GM18511 (cell line): ENCODE measurements around the gene LDLRAD2.
A peak's percentile ranks its signal among the peaks of the same experiment; 100 is the strongest.

Source experiments
- ATAC-seq: cut with Tn5 transposase; IDR thresholded peaks from one replicate; pipeline ENCODE4 v1.9.1; 2021; ENCODE audit warnings: mild to moderate bottlenecking, moderate library complexity; ENCODE audit not compliant: unreplicated experiment

Gene LDLRAD2

DNA sequence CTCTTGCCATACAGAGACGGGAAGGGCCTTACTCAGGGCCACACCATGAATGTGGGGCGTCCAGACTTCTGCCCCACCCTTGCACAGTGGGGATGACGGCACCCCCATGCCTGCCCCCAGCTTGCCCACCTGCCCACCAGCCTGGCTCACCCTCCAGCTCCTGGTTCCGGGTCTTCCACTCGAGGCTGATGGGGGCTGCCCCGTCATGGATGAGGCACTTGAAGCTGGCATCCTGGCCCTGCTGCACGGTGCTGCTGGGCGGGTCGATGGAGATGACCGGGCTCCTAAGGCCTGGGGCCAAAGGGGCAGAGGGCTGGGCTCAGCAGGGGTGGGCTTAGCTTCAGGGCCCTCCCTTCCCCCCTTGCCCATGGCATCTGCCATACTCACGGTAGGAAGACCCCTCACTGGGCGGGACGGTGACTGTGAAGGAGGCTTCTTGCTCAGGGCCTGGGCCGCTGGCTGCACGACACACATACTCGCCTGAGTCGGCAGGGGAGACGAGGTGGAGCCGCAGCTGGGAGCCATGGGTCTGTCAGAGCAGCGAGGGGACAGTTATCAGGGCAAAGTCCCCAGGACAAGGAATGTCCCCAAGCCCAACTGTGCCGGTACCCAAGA, 29.9 kb downstream of the LDLRAD2 start:
- ATAC-seq: no peak

DNA sequence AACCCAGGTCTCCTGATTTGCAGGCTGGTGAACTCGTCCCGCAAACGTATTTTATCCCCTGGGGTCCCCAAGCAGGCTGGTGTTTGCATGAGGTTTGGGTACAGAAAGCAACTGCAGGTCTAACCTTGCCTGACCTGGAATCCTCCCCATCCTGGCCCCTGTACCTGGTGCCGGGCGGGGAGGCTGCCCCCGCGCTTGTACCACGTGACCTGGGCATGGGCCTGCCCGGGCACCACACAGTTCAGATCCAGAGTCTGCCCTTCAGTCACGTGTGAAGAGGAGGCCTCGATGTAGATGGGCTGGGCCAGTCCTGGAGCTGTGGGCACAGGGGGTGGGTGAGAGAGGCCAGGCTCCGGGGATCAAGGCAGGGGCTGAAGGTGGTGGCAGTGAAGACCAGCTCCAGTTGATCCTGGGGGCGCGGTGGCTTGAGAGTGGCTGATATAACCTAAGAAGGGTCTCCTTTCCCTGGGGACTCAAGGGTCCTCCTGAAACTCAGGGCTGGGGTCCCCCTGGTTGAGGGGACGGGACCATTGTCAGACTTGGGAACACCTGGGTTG, 30.6 kb downstream of the LDLRAD2 start:
- no peak for ATAC-seq

DNA sequence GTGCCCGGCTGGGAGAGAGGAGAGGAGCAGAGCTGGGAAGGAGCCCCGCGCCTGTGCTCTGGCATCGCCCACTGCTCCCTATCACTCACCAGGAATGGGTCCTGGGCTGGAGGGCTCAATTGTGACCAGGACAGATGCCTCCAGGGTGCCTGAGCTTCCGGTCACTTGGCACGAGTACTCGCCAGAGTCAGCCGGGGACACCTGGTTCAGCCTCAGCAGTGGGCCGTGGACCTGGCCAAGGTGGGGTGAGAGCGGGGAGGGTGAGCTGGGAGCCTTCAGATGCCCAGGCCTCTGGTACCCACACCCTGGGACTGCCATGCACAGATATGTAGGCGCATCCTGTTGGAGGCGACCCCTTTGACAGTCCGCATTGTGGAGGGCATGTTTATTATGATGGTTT, 31.1 kb downstream of the LDLRAD2 start:
- ATAC-seq: no peak

DNA sequence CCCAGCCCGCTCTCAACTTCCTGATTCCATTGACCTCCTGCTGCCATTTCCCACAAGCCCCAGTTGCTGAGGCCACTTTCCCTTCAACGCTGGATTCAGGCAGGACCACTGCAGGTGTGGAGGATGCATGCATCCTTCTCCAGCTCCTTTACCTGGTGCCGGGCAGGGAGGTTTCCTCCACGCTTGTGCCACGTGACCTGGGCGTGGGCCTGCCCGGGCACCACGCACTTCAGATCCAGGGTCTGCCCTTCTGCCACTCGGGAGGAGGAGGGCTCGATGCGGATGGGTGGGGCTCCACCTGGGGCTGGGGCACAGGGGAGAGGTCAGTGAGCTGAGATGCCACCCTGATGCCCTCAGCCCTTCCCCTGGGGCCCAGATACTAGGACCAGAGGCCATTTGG, 31.9 kb downstream of the LDLRAD2 start:
- no peak for ATAC-seq

DNA sequence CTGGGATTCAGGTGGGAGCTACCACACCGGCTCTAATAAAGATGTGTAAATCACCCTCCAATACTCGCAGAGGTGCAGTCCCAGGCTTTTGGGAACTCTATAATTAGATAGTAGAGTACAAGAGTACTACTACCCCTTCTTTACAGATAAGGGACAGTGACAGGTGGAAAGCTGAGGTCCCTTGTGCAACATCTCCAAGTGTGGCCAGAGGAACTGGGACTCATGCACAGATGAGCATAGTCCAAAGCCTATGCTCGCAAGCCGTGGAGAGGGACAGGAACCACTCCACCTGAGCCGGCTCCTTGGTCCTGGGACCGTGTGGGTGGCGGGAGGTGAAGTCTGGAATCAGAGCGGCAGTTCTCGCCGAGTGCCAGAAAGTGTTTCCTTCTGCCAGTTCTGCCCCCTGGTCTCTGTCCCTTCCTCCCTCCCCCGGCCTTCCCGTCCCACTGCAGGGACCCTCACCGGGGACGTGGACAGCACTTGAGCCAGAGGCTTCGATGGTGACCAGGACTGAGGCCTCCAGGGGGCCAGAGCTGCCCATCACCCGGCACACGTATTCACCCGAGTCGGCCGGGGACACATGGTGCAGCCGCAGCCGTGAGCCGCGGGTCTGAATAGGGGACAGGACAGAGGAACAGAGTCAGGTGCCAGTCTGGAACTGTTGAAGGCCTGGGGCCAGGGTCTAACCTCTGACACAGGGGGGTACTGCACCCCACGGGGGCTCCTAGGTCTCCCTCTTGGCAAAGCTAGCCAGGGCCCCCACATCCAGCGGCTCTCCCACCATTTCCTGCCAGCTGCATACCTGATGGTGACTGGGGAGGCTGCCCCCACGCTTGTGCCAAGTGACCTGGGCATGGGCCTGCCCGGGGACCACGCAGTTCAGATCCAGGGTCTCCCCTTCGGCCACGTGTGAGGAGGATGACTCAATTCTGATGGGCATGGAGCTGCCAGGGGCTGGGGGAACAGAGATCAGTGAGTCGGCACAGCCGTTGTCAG, 33.9 kb downstream of the LDLRAD2 start:
- ATAC-seq: no peak

DNA sequence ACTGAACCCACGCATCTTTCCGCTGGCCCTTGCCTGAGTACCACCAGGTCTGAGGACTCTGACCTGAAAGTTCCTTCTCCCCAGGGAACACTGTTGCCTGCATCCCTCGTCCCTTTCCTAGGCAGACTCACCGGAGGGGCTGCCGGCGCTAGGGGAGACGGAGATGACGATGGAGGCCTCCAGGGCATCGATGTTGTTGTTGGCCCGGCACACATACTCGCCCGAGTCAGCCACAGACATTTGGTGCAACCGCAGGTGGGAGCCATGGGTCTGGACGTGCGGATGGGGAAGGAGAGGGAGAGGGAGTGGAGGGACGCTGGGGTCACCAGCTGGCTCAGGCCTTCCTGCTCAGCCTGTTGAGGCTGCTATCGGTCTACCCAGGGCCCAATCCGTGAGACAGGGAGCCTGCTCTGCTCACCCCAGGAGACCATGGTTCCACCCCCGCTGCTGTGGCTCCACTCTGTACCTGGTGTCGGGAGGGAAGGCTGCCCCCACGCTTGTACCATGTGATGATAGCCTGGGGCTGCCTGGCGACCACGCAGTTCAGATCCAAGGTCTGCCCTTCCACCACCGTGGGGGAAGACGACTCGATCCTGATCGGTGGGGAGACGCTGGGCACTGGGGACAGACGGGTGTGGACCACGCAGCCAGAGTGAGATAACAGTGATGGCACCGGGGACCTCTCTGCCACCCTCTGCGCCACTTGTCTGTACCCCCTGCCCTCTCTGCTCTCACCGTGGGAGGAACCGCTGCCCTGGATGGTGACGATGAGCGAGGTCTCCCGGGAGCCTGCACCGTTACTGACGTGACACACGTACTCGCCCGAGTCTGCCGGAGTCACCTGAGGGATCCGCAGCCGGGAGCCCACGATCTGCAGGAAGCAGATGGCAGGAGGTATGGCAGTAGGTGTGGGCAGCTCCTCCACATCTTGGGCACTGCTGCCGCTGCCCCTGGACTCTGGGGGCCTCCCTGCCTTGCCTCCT, 35.4 kb downstream of the LDLRAD2 start:
- ATAC-seq: no peak

GRCh38 chr1:21848524-21849174, 36.6 kb downstream of the LDLRAD2 start:
- ATAC-seq: no peak

- no peak for ATAC-seq
Measured at GRCh38 chr1:21849909-21850576, 38.0 kb downstream of the LDLRAD2 start.

DNA sequence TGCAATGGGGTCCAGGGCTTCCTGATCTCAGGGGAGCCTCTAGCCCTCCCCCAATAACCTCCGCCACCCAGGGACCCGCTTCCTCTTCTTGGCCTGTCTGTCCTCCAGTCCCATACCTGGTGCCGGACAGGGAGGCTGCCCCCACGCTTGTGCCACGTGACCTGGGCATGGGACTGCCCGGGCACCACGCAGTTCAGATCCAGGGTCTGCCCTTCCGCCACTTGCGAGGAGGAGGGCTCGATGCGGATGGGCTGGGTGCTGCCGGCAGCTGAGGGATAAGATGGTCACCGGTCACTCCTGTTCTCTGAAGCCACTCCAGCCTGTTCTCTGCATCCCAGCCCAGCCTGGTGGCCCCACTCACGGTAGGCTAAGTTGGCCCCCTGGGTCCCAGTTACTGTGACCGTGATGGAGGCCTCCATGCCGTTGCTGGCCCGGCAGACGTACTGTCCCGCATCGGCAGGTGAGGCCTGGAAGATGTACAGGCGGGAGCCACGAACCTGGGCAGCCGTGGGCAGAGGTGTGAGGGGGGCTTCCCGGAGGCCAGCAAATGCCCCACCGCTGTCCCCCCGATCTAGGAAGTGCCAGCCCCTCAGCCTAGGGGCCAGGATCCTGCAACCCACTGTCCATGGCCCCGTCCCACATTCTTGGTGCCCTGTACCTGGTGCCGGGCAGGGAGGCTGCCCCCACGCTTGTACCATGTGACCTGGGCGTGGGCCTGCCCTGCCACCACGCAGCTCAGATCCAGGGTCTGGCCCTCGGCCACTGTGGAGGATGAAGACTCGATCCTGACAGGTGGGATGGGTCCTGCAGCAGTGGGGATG, 39.6 kb downstream of the LDLRAD2 start:
- no peak for ATAC-seq

GRCh38 chr1:21852282-21853130, 40.4 kb downstream of the LDLRAD2 start:
- peak; percentile 76 for ATAC-seq

DNA sequence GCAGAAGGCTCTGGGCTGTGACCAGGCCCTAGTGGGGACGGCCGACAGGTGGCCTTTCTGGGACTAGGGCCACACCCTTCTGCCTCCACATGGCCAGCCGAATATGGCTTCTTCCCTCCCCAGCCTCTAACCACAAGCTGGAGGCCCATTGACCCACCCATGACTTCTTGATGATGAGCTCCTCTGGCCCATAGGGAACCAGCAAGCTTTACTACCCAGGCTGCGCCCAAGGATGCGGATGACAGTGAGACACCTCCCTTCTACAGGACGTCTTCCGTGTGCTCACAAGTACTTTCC, 41.0 kb downstream of the LDLRAD2 start:
- no peak for ATAC-seq

DNA sequence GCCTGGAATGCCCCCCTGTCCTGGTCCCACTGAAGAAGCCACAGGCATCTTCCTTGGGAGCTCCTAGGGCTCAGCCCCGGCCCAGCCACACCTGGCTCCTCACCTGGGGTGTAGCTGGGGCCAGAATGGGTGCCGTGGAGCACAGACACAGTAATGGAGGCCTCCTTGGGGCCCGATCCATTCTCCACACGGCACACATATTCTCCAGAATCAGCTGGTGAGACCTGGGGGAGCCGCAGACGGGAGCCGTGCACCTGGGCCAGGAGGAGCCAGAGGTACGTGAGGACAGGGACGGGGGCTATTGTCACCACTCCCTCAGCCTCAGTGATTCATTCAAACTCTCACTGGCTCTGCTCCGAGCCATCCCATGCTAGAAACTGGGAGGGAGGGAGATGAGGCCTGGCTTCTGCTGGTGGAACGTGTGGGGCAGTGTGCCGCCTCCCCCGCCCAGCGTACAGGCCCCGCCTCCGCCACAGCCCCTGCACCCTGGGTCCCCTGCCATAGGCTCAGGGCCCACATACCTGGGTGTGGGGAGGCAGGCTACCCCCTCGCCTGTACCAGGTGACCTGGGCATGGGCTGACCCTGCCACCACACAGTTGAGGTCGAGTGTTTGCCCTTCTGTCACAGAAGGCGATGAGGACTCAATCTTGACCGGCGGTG, 42.2 kb downstream of the LDLRAD2 start:
- no peak for ATAC-seq

- no peak for ATAC-seq
Measured at GRCh38 chr1:21854751-21855131, 42.7 kb downstream of the LDLRAD2 start.

DNA sequence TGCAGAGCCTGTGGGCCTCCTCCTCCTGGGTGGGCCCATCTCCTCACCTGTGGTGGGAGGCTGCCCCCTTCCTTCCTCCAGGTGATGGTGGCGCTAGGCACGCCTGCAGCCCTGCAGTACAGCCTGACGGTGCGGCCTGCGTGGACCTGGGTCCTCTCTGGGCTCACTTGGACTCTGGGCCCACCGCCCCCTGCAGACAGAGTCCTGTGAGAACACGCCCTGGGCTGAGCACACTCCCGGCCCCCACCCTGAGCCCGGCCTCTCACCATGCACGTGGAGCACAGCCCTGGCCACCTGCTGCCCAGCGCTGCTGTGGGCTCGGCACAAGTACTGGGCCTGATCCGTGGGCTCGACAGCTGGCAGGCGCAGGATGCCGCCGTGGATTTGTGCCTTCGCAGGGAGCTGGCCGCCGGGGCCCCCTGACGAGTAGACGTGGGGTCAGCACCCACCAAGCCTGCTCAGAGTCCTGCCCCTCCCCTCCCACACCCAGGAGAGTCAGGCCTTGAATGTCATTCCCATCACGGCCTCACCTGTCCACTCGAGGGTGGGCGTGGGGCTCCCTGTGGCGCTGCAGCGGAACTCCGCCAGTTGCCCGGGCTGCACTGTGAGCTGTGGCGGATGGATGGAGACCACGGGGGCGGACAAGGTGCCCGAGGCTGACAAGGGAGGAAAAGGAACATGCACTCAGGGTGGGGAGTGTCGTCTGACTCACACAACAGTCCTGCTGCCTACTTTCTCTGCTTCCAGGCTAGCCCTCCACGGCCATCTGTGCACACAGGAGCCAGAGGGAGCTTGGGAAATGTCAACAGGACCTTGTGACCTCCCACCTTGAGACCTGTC, 43.4 kb downstream of the LDLRAD2 start:
- no peak for ATAC-seq

- ATAC-seq: no peak
Measured at GRCh38 chr1:21857142-21857839, 45.2 kb downstream of the LDLRAD2 start.
